Measurements from ENCODE around the gene PPP1CA.

DNA sequence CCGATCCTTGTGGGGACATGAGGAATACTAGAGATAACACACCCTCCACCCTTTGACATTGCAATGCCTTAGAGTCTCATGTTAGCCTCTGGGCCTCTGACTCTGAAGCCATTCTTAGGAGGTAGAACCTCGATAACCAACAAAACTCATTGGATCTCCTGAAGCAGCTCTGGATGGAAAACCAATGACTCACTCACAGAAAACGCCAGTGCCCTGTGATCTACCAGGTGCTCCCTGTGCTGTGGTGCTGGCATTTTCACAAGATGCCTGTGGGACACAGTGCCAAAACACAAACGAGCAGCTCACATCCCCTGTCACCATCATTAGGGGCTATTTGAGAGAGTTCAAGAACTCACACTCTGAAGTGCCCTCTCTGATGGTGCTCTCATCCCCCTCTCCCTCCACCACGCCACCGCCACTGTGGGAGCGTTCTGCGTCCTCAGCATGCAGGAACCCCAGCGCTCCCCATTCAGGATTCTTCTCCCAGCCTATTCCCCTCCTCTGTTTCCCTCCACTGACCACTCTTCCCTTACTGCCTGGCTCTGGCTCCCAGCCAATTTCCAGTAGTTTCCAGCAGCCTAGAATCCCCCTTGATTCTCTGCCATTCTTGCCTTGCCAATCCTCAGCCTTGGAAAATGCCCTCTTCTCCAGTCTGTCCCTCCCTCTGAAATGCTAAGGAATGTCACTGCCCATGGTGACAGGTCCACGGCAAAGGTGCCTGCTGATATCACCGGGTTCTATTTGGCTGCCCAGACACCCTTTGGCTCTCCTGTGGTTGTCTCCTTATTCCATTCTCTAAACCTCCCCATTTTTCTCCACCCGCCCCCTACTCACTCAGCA, 43.6 kb downstream of the PPP1CA start:
- TF ChIP-seq CTCF (IDR thresholded peaks at IDR 0.05) = no peak
- TF ChIP-seq POLR2A (IDR thresholded peaks at IDR 0.05) = no peak
